ENCODE data around the gene TMEM60.

The TMEM60 gene

DNA sequence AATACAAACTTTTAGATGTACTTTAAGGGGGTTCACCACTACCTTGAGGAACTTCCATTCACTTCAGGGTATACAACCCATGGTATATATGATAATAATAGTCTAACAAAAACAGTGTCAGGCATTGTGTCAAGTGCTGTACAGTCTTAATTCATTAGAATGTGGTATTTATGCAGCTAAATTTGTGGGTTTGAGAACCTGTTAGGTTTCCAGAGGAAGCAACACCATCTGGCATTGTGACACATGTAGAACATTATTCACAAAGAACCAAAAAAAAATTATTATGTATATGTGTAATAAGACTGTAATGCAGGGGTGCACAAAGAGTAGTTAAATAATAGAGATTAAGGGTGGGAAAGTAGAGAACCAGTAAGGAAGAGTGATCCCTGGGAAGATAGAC is 26.3 kb downstream of the TMEM60 start:
- Mint-ChIP-seq H3K27ac (no peak overlapping the region), H3K27me3 (no peaks in the 10 kb centered on the region), H3K36me3 (ENCODE audit: low read depth) (peaks cover 52% of the 10 kb centered on the region), H3K9me3 (no peaks in the 10 kb centered on the region), H3K4me3 (no peak overlapping the region), H3K4me1 (ENCODE audit: low read depth) (peaks cover 5% of the 10 kb centered on the region)

- no peaks in the 10 kb centered on the region for H3K9me3 Mint-ChIP-seq
- peak overlapping the region; percentile 3 for H3K27ac Mint-ChIP-seq
- H3K4me3 Mint-ChIP-seq: no peak overlapping the region
- H3K36me3 Mint-ChIP-seq (ENCODE audit: low read depth): peaks cover 43% of the 10 kb centered on the region
- H3K4me1 Mint-ChIP-seq (ENCODE audit: low read depth): peaks cover 12% of the 10 kb centered on the region
- no peaks in the 10 kb centered on the region for H3K27me3 Mint-ChIP-seq
These were observed 27.9 kb downstream of the TMEM60 start for GRCh38 chr7:77770316-77770715.

DNA sequence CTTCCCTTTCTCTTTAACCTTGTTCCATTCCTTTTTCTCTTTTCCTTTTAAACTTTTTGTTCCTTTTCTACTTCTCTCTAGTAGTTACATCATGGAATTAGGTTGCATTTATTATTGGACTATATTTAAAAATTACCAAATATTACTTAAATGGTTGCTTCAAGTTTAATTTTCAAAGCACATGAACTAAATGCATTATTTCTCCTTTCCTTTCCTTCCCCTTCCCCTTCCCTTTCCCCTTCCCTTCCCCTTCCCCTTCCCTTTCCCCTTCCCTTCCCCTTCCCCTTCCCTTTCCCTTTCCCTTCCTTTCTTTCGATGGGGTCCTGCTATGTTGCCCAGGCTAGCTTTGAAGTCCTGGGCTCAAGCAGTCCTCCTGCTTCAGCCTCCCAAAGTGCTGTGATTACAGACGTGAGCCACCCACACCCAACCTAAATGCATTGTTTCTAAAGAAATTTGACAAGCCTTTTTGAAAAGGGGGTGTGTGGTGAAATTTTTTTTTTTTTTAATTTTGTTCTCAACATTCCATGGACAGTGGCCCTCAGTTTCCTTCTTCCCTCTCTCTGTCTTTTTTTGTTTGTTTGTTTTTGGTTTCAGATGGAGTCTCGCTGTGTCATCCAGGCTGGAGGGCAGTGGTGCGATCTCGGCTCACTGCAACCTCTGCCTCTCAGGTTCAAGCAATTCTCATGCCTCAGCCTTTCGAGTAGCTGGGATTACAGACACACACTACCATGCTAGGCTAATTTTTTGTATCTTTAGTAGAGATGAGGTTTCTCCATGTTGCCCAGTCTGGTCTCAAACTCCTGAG is 31.2 kb downstream of the TMEM60 start:
- no peak overlapping the region for H3K4me3 Mint-ChIP-seq
- no peaks in the 10 kb centered on the region for H3K27me3 Mint-ChIP-seq
- H3K4me1 Mint-ChIP-seq (ENCODE audit: low read depth): peaks cover 29% of the 10 kb centered on the region
- H3K36me3 Mint-ChIP-seq (ENCODE audit: low read depth): peaks cover 24% of the 10 kb centered on the region
- no peak overlapping the region for H3K27ac Mint-ChIP-seq
- no peaks in the 10 kb centered on the region for H3K9me3 Mint-ChIP-seq

DNA sequence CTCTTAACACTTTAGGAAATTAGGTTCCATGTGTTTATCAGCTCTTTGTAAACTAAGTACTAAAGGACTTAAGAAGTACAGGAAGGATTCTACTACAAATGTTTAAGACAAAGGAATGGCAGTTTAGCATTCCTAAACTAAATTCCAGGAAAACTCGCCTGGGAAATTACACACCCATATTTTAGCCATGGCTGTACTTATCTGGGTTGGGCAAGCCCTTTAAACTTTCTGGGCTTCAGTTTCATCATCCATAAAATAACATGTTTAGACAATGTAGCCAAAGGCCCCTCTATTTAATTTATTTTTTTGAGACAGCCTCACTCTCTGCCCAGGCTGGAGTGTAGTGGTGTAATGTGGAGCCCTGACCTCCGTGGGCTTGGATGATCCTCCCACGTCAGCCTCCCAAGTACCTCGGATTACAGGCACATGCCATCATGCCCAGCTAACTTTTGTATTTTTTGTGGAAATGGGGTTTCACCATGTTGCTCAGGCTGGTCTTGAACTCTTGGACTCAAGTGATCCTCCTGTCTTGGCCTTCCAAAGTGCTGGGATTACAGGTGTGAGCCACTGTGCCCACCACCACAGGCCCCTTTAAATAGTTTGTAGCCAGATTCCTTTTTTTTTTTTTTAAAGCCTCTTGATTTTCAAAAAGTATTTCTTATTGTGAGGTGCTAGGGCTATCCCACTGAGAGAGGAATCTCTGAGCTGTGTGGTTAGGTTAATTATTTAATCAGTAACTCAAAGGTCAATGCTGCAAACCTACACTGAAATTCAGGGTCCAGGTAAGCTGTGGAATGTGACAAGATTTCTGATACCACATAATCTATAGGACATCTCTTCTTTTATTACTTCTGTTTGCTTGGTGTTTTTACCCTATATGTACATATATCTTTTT is 32.1 kb downstream of the TMEM60 start:
- peaks cover 22% of the 10 kb centered on the region for H3K36me3 Mint-ChIP-seq (ENCODE audit: low read depth)

GRCh38 chr7:77765481-77765880 is 32.8 kb downstream of the TMEM60 start:
- H3K4me1 Mint-ChIP-seq (ENCODE audit: low read depth): peaks cover 35% of the 10 kb centered on the region
- H3K36me3 Mint-ChIP-seq (ENCODE audit: low read depth): peaks cover 15% of the 10 kb centered on the region
- no peak overlapping the region for H3K27ac Mint-ChIP-seq
- no peaks in the 10 kb centered on the region for H3K27me3 Mint-ChIP-seq
- H3K9me3 Mint-ChIP-seq: no peaks in the 10 kb centered on the region
- no peak overlapping the region for H3K4me3 Mint-ChIP-seq

More for the DNA sequence above, 32.1 kb downstream of the TMEM60 start:
- no peak overlapping the region for H3K27ac Mint-ChIP-seq
- H3K27me3 Mint-ChIP-seq: no peaks in the 10 kb centered on the region
- H3K4me3 Mint-ChIP-seq: no peak overlapping the region
- no peaks in the 10 kb centered on the region for H3K9me3 Mint-ChIP-seq
- H3K4me1 Mint-ChIP-seq (ENCODE audit: low read depth): peaks cover 33% of the 10 kb centered on the region

DNA sequence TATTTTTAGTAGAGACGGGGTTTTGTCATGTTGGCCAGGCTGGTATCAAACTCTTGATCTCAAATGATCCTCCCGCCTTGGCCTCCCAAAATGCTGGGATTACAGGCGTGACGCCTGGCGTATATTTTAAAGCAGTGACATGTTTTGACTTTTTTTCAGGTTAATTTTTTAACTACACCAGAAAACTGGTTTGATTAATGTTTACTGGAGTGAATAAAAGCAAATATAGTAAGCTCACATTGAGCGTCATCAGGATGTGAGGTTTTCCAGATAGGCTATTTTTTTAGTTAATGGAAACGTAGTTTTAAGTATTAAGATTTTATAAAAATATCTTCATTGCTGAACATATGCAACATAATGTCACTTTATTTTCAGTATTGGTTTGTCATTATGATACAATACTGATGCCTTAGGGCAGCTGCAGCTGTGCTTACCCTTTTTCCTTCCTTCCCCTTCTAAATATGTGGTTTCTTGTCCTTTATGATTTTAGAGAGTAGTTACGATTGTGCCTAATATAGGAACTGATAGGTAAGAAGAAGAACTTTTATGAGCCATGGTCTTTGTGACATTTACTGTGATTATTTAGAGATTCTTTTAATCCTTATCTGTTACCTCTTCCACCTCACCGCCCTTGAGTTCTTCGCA is 37.3 kb downstream of the TMEM60 start:
- no peaks in the 10 kb centered on the region for H3K27me3 Mint-ChIP-seq
- no peak overlapping the region for H3K4me3 Mint-ChIP-seq
- H3K9me3 Mint-ChIP-seq: no peaks in the 10 kb centered on the region
- peaks cover 7% of the 10 kb centered on the region for H3K36me3 Mint-ChIP-seq (ENCODE audit: low read depth)
- no peak overlapping the region for H3K27ac Mint-ChIP-seq
- peaks cover 46% of the 10 kb centered on the region for H3K4me1 Mint-ChIP-seq (ENCODE audit: low read depth)

- H3K9me3 Mint-ChIP-seq: no peaks in the 10 kb centered on the region
- peak overlapping the region; percentile 45 for H3K27ac Mint-ChIP-seq
- no peaks in the 10 kb centered on the region for H3K27me3 Mint-ChIP-seq
- no peak overlapping the region for H3K4me3 Mint-ChIP-seq
- H3K36me3 Mint-ChIP-seq (ENCODE audit: low read depth): peaks cover 4% of the 10 kb centered on the region
- peaks cover 47% of the 10 kb centered on the region for H3K4me1 Mint-ChIP-seq (ENCODE audit: low read depth)
These were observed 38.8 kb downstream of the TMEM60 start for GRCh38 chr7:77759294-77759889.

DNA sequence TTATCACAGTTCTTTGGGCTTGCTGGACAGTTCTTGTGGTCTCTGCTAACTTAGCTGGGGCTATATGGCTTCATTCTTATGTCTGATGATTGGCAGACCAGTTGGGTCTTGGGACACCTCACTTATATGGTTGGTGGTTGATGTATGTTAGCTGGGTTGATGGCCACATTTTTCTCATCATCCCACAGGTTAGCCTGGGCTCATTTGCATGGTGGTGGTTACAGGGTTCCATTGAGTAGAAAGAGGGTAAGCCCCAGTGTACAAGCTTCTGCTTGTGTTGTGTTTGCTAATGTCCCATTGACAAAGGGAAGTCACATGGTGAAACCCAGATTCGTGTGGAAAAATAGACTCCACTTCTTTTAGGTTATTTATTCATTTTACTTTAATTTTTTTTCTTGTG is 40.6 kb downstream of the TMEM60 start:
- H3K27me3 Mint-ChIP-seq: no peaks in the 10 kb centered on the region
- H3K36me3 Mint-ChIP-seq (ENCODE audit: low read depth): peaks cover 7% of the 10 kb centered on the region
- H3K9me3 Mint-ChIP-seq: no peaks in the 10 kb centered on the region
- H3K27ac Mint-ChIP-seq: peak overlapping the region; percentile 48
- H3K4me3 Mint-ChIP-seq: no peak overlapping the region
- H3K4me1 Mint-ChIP-seq (ENCODE audit: low read depth): peaks cover 48% of the 10 kb centered on the region

DNA sequence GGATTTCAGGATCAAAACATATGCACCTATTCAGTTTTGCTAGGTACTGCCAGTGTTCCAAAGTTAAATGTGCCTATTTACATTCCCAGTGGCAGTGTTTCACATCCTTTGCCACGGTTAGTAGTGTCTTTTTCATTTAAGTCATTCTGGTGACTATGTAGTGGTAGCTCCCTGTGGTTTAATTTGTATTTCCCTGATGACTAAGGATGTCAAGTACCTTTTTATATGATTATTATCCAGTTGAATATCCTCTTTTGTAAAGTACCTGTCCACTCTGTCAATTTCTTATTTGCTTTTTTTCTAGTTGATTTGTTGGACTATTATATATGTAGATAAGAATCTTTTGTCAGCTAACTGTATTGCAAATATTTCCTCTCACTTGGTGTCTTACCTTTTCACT is 45.1 kb downstream of the TMEM60 start:
- peaks cover 25% of the 10 kb centered on the region for H3K36me3 Mint-ChIP-seq (ENCODE audit: low read depth)
- H3K27ac Mint-ChIP-seq: no peak overlapping the region
- H3K27me3 Mint-ChIP-seq: no peaks in the 10 kb centered on the region
- H3K4me1 Mint-ChIP-seq (ENCODE audit: low read depth): peaks cover 45% of the 10 kb centered on the region
- H3K4me3 Mint-ChIP-seq: no peak overlapping the region
- no peaks in the 10 kb centered on the region for H3K9me3 Mint-ChIP-seq

GRCh38 chr7:77752016-77752415 is 46.2 kb downstream of the TMEM60 start:
- no peaks in the 10 kb centered on the region for H3K27me3 Mint-ChIP-seq
- no peaks in the 10 kb centered on the region for H3K9me3 Mint-ChIP-seq
- peaks cover 29% of the 10 kb centered on the region for H3K36me3 Mint-ChIP-seq (ENCODE audit: low read depth)
- no peak overlapping the region for H3K4me3 Mint-ChIP-seq
- peaks cover 43% of the 10 kb centered on the region for H3K4me1 Mint-ChIP-seq (ENCODE audit: low read depth)
- H3K27ac Mint-ChIP-seq: peak overlapping the region; percentile 51

- peaks cover 35% of the 10 kb centered on the region for H3K36me3 Mint-ChIP-seq (ENCODE audit: low read depth)
- H3K9me3 Mint-ChIP-seq: no peaks in the 10 kb centered on the region
- H3K4me3 Mint-ChIP-seq: no peak overlapping the region
- H3K27ac Mint-ChIP-seq: peak overlapping the region; percentile 37
- no peaks in the 10 kb centered on the region for H3K27me3 Mint-ChIP-seq
- peaks cover 27% of the 10 kb centered on the region for H3K4me1 Mint-ChIP-seq (ENCODE audit: low read depth)
These were observed 50.5 kb downstream of the TMEM60 start for GRCh38 chr7:77747718-77748117.

DNA sequence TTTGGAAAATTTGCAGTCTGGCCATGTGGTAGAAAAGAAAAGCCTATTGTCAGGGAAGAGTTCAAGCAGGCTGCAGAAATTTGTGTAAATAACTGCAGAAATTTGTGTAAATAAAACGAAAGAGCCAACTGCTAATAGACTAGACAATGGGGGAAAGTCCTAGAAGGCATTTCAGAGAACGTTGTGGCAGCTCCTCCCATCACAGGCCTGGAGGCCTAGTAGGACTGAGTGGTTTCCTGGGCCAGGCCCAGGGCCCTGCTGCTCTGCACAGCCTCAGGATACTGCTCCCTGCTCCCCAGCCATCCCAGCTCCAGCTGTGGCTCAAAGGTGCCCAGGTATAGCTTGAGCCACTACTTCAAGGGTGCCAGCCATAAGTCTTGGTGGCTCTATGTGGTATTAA is 51.1 kb downstream of the TMEM60 start:
- H3K27ac Mint-ChIP-seq: no peak overlapping the region
- no peak overlapping the region for H3K4me3 Mint-ChIP-seq
- H3K4me1 Mint-ChIP-seq (ENCODE audit: low read depth): peaks cover 21% of the 10 kb centered on the region
- H3K36me3 Mint-ChIP-seq (ENCODE audit: low read depth): peaks cover 36% of the 10 kb centered on the region
- H3K9me3 Mint-ChIP-seq: no peaks in the 10 kb centered on the region
- H3K27me3 Mint-ChIP-seq: no peaks in the 10 kb centered on the region

DNA sequence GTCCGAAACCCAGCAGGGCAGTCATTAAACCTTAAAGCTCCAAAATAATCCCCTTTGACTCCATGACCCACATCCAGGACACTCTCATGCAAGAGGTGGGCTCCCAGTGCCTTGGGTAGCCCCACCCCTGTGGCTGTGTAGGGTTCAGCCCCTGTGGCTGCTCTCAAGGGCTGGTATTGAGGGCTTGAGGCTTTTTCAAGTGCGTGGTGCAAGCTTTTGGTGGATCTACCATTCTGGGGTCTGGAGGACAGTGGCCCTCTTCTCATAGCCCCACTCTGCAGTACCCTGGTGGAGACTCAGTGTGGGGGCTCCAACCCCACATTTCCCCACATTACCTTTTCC is 51.4 kb downstream of the TMEM60 start:
- H3K9me3 Mint-ChIP-seq: no peaks in the 10 kb centered on the region
- no peak overlapping the region for H3K4me3 Mint-ChIP-seq
- H3K36me3 Mint-ChIP-seq (ENCODE audit: low read depth): peaks cover 40% of the 10 kb centered on the region
- no peaks in the 10 kb centered on the region for H3K27me3 Mint-ChIP-seq
- H3K4me1 Mint-ChIP-seq (ENCODE audit: low read depth): peaks cover 18% of the 10 kb centered on the region
- no peak overlapping the region for H3K27ac Mint-ChIP-seq

- no peaks in the 10 kb centered on the region for H3K9me3 Mint-ChIP-seq
- peaks cover 18% of the 10 kb centered on the region for H3K4me1 Mint-ChIP-seq (ENCODE audit: low read depth)
- H3K27me3 Mint-ChIP-seq: no peaks in the 10 kb centered on the region
- H3K36me3 Mint-ChIP-seq (ENCODE audit: low read depth): peaks cover 41% of the 10 kb centered on the region
- no peak overlapping the region for H3K4me3 Mint-ChIP-seq
- H3K27ac Mint-ChIP-seq: no peak overlapping the region
These were observed 51.9 kb downstream of the TMEM60 start for GRCh38 chr7:77746164-77746823.
